Measurements from ENCODE around the gene TRPM7.

The TRPM7 gene

GRCh38 chr15:50523851-50524251 is 162.7 kb downstream of the TRPM7 start:
- DNase-seq (ENCODE audit: low read depth): no peak
- H3K4me3 ChIP-seq (ENCODE audit: low read depth, low read length): no peak overlapping the region
- TF ChIP-seq MAX (IDR thresholded peaks at IDR 0.05; ENCODE audit: low read depth, low read length) (no peak), POLR2A (IDR thresholded peaks at IDR 0.05; ENCODE audit: extremely low read depth, insufficient read length) (no peak), CTCF (IDR thresholded peaks at IDR 0.05; ENCODE audit: low read depth, low read length) (no peak), MYC (IDR thresholded peaks at IDR 0.05; ENCODE audit: low read depth, low read length) (no peak)

GRCh38 chr15:50519740-50520425 is 166.7 kb downstream of the TRPM7 start:
- H3K4me3 ChIP-seq (ENCODE audit: low read depth, low read length): no peak overlapping the region
- TF ChIP-seq POLR2A (IDR thresholded peaks at IDR 0.05; ENCODE audit: extremely low read depth, insufficient read length): no peak
- no peak for TF ChIP-seq MYC (IDR thresholded peaks at IDR 0.05; ENCODE audit: low read depth, low read length)
- TF ChIP-seq CTCF (IDR thresholded peaks at IDR 0.05; ENCODE audit: low read depth, low read length): no peak
- TF ChIP-seq MAX (IDR thresholded peaks at IDR 0.05; ENCODE audit: low read depth, low read length): no peak
- DNase-seq (ENCODE audit: low read depth): no peak

- H3K4me3 ChIP-seq (ENCODE audit: low read depth, low read length): no peak overlapping the region
- TF ChIP-seq MYC (IDR thresholded peaks at IDR 0.05; ENCODE audit: low read depth, low read length) (no peak), CTCF (IDR thresholded peaks at IDR 0.05; ENCODE audit: low read depth, low read length) (no peak), MAX (IDR thresholded peaks at IDR 0.05; ENCODE audit: low read depth, low read length) (no peak)
- no peak for DNase-seq (ENCODE audit: low read depth)
Measured at GRCh38 chr15:50513001-50513400, 173.6 kb downstream of the TRPM7 start.
